GM15510 (cell line): ENCODE results near the gene RNF212.

Source experiments
- POLR2A ChIP-seq: IDR thresholded peaks from 3 replicates; pipeline ENCODE4 v1.6.1; 2011; ENCODE audit warnings: borderline replicate concordance; ENCODE audit not compliant: insufficient read length; ENCODE audit errors: extremely low read depth

The RNF212 gene

GRCh38 chr4:1084796-1085403 is 28.5 kb downstream of the RNF212 start:
- TF ChIP-seq POLR2A, result no peak

- no peak for TF ChIP-seq POLR2A
Observed at GRCh38 chr4:1084394-1084793, 29.0 kb downstream of the RNF212 start.

- no peak for TF ChIP-seq POLR2A
Observed at GRCh38 chr4:1082215-1083182, 30.9 kb downstream of the RNF212 start.

- TF ChIP-seq POLR2A, result no peak
Observed at GRCh38 chr4:1081689-1082040, 31.7 kb downstream of the RNF212 start.

- no peak for TF ChIP-seq POLR2A
Observed at GRCh38 chr4:1080961-1081688, 32.2 kb downstream of the RNF212 start.

- no peak for TF ChIP-seq POLR2A
Observed at GRCh38 chr4:1080432-1080831, 32.9 kb downstream of the RNF212 start.

GRCh38 chr4:1079711-1080265 is 33.6 kb downstream of the RNF212 start:
- no peak for TF ChIP-seq POLR2A

- no peak for TF ChIP-seq POLR2A
Observed at GRCh38 chr4:1078490-1078889, 34.9 kb downstream of the RNF212 start.

- no peak for TF ChIP-seq POLR2A
Observed at GRCh38 chr4:1077711-1078477, 35.5 kb downstream of the RNF212 start.

GRCh38 chr4:1075809-1076699 is 37.3 kb downstream of the RNF212 start:
- TF ChIP-seq POLR2A, result no peak

- no peak for TF ChIP-seq POLR2A
Observed at GRCh38 chr4:1075225-1075624, 38.1 kb downstream of the RNF212 start.

GRCh38 chr4:1074077-1074476 is 39.3 kb downstream of the RNF212 start:
- TF ChIP-seq POLR2A, result no peak

GRCh38 chr4:1072830-1073446 is 40.4 kb downstream of the RNF212 start:
- TF ChIP-seq POLR2A, result no peak
